Neural cell (in vitro differentiated cells): Measurements from ENCODE around the gene DIP2C. TPM values are rescaled to one million over a fixed set of nuclear protein-coding genes. Genes with fewer than 3 reads are reported as not detected.

Experiments
- H2AFZ ChIP-seq: fragments of 200-600, 300-800 bp; sonication (generic), shearing (Covaris generic); 2 replicates; pipeline ENCODE4 v1.6.0; 2014; ENCODE audit warnings: low read depth, mild to moderate bottlenecking, antibody characterized with exemption, low read length, moderate library complexity
- H3F3A ChIP-seq: fragments of 200-600 bp; shearing (Covaris generic); 2 replicates; pipeline ENCODE4 v1.6.1; 2016; ENCODE audit warnings: mild to moderate bottlenecking, moderate library complexity, mixed read lengths, antibody characterized with exemption, low read length; ENCODE audit not compliant: insufficient read depth, poor library complexity, severe bottlenecking
- H3K27ac ChIP-seq: fragments of 200-600, 300-800 bp; sonication (generic), shearing (Covaris generic); 2 replicates; pipeline ENCODE4 v1.5.1; 2014; ENCODE audit warnings: mild to moderate bottlenecking, low read length, moderate library complexity
- H3K27me3 ChIP-seq: fragments of 300-800, 200-600 bp; sonication (generic), shearing (Covaris generic); 2 replicates; pipeline ENCODE4 v1.6.0; 2014; ENCODE audit warnings: mild to moderate bottlenecking, low read depth, low read length, moderate library complexity; ENCODE audit not compliant: insufficient read depth
- H3K36me3 ChIP-seq: fragments of 300-800, 200-600 bp; sonication (generic), shearing (Covaris generic); 2 replicates; pipeline ENCODE4 v1.5.1; 2014; ENCODE audit warnings: mild to moderate bottlenecking, antibody characterized with exemption, low read length, moderate library complexity; ENCODE audit not compliant: insufficient read depth
- H3K4me2 ChIP-seq: fragments of 300-800, 200-600 bp; sonication (generic), shearing (Covaris generic); 2 replicates; pipeline ENCODE4 v1.6.0; 2014; ENCODE audit warnings: mild to moderate bottlenecking, low read length
- H3K4me3 ChIP-seq: fragments of 300-800, 200-600 bp; sonication (generic), shearing (Covaris generic); 2 replicates; pipeline ENCODE4 v1.5.1; 2014; ENCODE audit warnings: mild to moderate bottlenecking, low read length, moderate library complexity
- H3K79me2 ChIP-seq: fragments of 200-600 bp; shearing (Covaris generic); replicated peaks from 2 replicates; pipeline ENCODE4 v1.6.0; 2014; ENCODE audit warnings: mild to moderate bottlenecking, low read length, moderate library complexity; ENCODE audit not compliant: insufficient read depth
- H3K9ac ChIP-seq: fragments of 300-800, 200-600 bp; sonication (generic), shearing (Covaris generic); 2 replicates; pipeline ENCODE4 v1.6.1; 2016; ENCODE audit warnings: mild to moderate bottlenecking, low read length, mixed read lengths
- H3K9me2 ChIP-seq: fragments of 200-600 bp; shearing (Covaris generic); 2 replicates; pipeline ENCODE4 v1.6.1; 2016; ENCODE audit warnings: mild to moderate bottlenecking, low read length, mixed read lengths; ENCODE audit not compliant: insufficient read depth
- H3K9me3 ChIP-seq: fragments of 200-600, 300-800 bp; sonication (generic), shearing (Covaris generic); 2 replicates; pipeline ENCODE4 v1.6.1; 2016; ENCODE audit warnings: mild to moderate bottlenecking, mixed run types, low read length, moderate library complexity, mixed read lengths
- H4K20me1 ChIP-seq: fragments of 200-600 bp; shearing (Covaris generic); 2 replicates; pipeline ENCODE4 v1.6.1; 2016; ENCODE audit warnings: mild to moderate bottlenecking, mixed run types; ENCODE audit not compliant: insufficient read depth
- EP300 ChIP-seq: fragments of 450-650 bp; conservative IDR thresholded peaks from 2 replicates; pipeline ENCODE4 v1.6.1; 2014; ENCODE audit warnings: antibody characterized with exemption, mild to moderate bottlenecking, moderate library complexity; ENCODE audit not compliant: poor library complexity, severe bottlenecking
- EZH2 ChIP-seq: fragments of 200-600, 300-800 bp; shearing (Covaris generic), sonication (generic); IDR thresholded peaks from 2 replicates; pipeline ENCODE4 v1.6.1; 2014; ENCODE audit warnings: antibody characterized with exemption, low read length, borderline replicate concordance, mild to moderate bottlenecking; ENCODE audit not compliant: insufficient read depth, poor library complexity, severe bottlenecking
- MXI1 ChIP-seq: fragments of 450-650 bp; conservative IDR thresholded peaks from 2 replicates; pipeline ENCODE4 v1.6.1; 2014; ENCODE audit warnings: antibody characterized with exemption, mild to moderate bottlenecking; ENCODE audit not compliant: poor library complexity, severe bottlenecking
- POLR2AphosphoS5 ChIP-seq: IDR thresholded peaks from 2 replicates; pipeline ENCODE4 v1.6.1; 2012
- RAD21 ChIP-seq: fragments of 450-650 bp; conservative IDR thresholded peaks from 2 replicates; pipeline ENCODE4 v1.6.1; 2014; ENCODE audit warnings: antibody characterized with exemption, mild to moderate bottlenecking, moderate library complexity
- SMC3 ChIP-seq: fragments of 450-650 bp; conservative IDR thresholded peaks from 2 replicates; pipeline ENCODE4 v1.6.1; 2014; ENCODE audit warnings: antibody characterized with exemption, mild to moderate bottlenecking, moderate library complexity; ENCODE audit not compliant: poor library complexity
- TAF1 ChIP-seq: IDR thresholded peaks from 2 replicates; pipeline ENCODE4 v1.6.1; 2012; ENCODE audit warnings: low read depth
- polyA plus RNA-seq: library from polyadenylated mRNA; depleted of rRNA; stranded (reverse); fragments of >200 nt; gene quantifications from 2 replicates; pipeline ENCODE4 v1.2.3, GENCODE V29; 2014
- TF ChIP-seq, protein P1 (sequence below): IDR thresholded peaks from 2 replicates; pipeline ENCODE4 v1.6.1; 2012; ENCODE audit warnings: borderline replicate concordance
- TF ChIP-seq, protein P2 (sequence below): fragments of 450-650 bp; IDR thresholded peaks from 2 replicates; pipeline ENCODE4 v1.5.1; 2014; ENCODE audit warnings: antibody characterized with exemption, mild to moderate bottlenecking, moderate library complexity; ENCODE audit not compliant: poor library complexity, severe bottlenecking

Gene DIP2C
- polyA plus RNA-seq, 1 donor from 2014 or later, result 24.1 TPM

DNA sequence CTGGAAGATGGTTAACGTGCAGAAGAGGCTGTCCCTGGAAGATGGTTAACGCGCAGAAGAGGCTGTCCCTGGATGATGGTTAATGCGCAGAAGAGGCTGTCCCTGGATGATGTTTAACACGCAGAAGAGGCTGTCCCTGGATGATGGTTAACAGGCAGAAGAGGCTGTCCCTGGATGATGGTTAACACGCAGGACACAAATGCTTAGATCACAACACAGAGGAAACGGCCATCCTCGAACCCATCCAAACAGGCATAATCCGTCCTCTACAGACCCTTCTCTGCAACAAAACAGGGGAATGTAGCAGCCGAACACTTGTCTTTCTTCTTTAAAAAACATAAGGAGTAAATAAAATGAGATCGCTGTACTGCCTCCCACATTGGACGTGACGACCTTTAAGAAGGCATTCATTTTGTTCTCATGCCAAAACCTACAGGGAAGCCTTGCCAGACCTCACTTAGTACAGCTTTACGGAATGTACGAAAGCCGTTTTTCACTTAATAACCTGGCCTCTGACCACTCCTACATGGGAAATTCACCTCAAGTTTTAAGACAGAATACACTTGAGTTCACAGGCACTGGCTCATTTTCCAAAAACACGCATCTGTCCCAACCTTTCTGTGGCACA, 309.0 kb downstream of the DIP2C start:
- Histone ChIP-seq H3K36me3 (peaks cover 26% of the 10 kb centered on the region), H3K4me3 (no peak overlapping the region), H3K4me2 (no peak overlapping the region), H4K20me1 (no peaks in the 10 kb centered on the region), H3K27ac (no peak overlapping the region), H3K79me2 (no peaks in the 10 kb centered on the region), H3K27me3 (no peaks in the 10 kb centered on the region), H3K9me3 (no peaks in the 10 kb centered on the region), H3K9ac (no peak overlapping the region), H3K9me2 (no peaks in the 10 kb centered on the region), H2AFZ (no peak overlapping the region), H3F3A (no peaks in the 10 kb centered on the region)
- TF ChIP-seq EP300 (no peak), EZH2 (no peak), MXI1 (no peak), TAF1 (no peak), SMC3 (no peak), RAD21 (no peak), POLR2AphosphoS5 (no peak)
- TF ChIP-seq, protein P1, sequence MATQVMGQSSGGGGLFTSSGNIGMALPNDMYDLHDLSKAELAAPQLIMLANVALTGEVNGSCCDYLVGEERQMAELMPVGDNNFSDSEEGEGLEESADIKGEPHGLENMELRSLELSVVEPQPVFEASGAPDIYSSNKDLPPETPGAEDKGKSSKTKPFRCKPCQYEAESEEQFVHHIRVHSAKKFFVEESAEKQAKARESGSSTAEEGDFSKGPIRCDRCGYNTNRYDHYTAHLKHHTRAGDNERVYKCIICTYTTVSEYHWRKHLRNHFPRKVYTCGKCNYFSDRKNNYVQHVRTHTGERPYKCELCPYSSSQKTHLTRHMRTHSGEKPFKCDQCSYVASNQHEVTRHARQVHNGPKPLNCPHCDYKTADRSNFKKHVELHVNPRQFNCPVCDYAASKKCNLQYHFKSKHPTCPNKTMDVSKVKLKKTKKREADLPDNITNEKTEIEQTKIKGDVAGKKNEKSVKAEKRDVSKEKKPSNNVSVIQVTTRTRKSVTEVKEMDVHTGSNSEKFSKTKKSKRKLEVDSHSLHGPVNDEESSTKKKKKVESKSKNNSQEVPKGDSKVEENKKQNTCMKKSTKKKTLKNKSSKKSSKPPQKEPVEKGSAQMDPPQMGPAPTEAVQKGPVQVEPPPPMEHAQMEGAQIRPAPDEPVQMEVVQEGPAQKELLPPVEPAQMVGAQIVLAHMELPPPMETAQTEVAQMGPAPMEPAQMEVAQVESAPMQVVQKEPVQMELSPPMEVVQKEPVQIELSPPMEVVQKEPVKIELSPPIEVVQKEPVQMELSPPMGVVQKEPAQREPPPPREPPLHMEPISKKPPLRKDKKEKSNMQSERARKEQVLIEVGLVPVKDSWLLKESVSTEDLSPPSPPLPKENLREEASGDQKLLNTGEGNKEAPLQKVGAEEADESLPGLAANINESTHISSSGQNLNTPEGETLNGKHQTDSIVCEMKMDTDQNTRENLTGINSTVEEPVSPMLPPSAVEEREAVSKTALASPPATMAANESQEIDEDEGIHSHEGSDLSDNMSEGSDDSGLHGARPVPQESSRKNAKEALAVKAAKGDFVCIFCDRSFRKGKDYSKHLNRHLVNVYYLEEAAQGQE, result no peak
- TF ChIP-seq, protein P2, sequence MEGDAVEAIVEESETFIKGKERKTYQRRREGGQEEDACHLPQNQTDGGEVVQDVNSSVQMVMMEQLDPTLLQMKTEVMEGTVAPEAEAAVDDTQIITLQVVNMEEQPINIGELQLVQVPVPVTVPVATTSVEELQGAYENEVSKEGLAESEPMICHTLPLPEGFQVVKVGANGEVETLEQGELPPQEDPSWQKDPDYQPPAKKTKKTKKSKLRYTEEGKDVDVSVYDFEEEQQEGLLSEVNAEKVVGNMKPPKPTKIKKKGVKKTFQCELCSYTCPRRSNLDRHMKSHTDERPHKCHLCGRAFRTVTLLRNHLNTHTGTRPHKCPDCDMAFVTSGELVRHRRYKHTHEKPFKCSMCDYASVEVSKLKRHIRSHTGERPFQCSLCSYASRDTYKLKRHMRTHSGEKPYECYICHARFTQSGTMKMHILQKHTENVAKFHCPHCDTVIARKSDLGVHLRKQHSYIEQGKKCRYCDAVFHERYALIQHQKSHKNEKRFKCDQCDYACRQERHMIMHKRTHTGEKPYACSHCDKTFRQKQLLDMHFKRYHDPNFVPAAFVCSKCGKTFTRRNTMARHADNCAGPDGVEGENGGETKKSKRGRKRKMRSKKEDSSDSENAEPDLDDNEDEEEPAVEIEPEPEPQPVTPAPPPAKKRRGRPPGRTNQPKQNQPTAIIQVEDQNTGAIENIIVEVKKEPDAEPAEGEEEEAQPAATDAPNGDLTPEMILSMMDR, result no peak

DNA sequence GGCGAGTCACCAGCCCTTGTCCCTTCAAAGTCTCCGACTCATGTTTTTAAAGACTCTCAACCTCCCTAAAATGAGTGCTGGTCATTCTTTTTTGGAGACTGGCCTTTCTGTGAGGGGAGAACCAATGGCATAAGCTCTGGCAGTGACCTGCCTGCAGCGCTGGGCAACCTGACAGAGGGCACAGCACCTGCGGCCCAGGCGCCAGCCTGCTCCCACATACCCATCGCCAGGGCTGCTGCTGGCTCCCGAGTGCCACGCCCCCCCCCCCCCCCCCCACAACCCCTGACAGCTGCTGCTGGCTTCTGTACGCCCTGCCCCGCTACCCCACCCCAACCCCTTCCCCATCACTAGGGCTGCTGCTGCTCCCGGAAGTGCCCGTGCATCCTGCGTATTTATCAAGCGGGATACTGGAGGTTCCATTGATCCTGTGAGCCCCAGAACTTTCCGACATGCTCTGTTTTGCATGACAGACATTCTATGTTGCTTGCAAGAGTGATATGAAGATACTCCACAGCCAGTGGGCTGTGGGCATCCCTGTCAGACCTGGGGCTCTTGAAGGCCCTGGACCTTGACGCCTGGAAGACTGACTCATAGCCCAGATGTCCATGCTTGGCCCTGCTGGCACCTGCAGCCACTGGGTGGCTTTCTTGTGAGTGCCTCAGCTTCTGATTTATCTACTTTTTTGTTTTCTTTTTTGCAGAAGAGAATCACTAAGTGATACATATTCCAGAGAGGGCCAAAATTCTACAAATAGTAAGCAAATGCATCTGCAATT, 310.4 kb downstream of the DIP2C start:
- no peak for TF ChIP-seq EZH2
- TF ChIP-seq, protein P2, result no peak
- H3K79me2 ChIP-seq, result no peaks in the 10 kb centered on the region
- H3K27ac ChIP-seq, result no peak overlapping the region
- no peak overlapping the region for H2AFZ ChIP-seq
- H3K9ac ChIP-seq, result no peak overlapping the region
- H3K36me3 ChIP-seq, result peaks cover 26% of the 10 kb centered on the region
- H3K4me2 ChIP-seq, result no peak overlapping the region
- no peaks in the 10 kb centered on the region for H3F3A ChIP-seq
- no peaks in the 10 kb centered on the region for H3K9me2 ChIP-seq
- H4K20me1 ChIP-seq, result no peaks in the 10 kb centered on the region
- H3K4me3 ChIP-seq, result no peak overlapping the region
- H3K27me3 ChIP-seq, result no peaks in the 10 kb centered on the region
- H3K9me3 ChIP-seq, result no peaks in the 10 kb centered on the region
